NCI-H128 (cell line): Measurements from ENCODE around the gene CCDC27.

Experiments
- DNase-seq: peaks from one replicate; lab custom pipeline; 2025; ENCODE audit not compliant: unreplicated experiment; lab: John Stamatoyannopoulos, UW

Gene CCDC27

DNA sequence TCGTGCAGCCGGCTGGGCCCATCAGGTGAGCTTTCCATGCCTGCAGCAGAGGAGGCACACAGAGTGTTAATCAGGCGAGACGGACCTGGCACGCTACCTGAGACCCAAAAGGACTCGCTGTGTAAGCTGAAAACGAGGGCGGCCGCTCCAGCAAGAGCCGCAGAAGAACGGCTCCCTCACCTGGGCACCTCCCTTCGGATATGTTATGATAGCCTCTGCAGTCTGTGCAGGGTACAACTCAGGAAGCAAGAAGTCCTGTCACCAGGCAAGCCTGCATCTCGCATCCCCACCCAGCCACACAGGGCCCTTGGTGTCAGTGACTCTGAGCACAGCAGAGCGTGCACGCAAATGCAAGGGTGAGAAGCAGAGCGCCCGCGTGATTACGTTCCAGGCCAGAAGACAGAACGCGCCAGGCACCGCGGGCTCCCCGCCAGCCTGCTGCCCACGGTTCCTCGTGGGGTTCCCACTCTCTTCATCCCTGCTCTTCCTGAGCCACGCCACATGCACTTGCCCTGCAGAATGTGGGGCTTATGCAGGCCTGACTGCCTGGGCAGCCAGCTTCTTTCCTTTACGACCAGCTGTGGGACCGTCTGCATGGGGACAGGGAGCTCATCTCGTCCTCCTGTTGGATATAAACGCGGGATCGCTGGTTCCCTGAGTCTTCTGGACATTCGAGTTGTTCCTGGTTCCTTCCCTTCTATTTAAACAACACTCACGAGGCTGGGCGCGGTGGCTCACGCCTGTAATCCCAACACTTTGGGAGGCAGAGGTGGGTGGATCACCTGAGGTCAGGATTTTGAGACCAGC, 64.3 kb downstream of the CCDC27 start:
- DNase-seq = no peak

DNA sequence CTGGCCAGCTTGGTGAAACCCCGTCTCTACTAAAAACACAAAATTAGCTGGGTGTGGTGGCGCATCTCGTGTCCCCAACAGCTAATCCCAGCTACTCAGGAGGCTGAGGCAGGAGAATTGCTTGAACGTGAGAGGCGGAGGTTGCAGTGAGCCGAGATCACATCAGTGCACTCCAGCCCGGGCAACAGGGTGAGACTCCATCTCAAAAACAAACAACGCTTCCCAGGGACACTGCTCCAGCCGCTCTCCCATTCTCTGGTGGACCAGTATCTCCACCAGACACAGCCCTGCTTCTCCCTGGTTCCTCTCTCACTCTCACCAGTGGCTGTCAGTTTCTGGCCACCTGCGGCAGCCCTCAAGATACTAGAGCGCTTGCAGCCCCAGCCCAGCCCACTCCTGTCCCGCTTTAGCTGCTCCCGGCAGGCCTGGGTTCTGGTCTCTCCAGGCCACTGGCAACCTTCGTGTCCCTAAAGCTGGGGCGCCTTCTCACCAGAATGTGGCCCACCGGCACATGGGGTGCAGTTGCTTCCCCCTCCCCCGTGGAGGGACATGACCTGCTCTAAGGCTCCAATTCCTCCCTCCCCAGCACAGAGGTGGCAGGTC, 65.0 kb downstream of the CCDC27 start:
- no peak for DNase-seq

DNA sequence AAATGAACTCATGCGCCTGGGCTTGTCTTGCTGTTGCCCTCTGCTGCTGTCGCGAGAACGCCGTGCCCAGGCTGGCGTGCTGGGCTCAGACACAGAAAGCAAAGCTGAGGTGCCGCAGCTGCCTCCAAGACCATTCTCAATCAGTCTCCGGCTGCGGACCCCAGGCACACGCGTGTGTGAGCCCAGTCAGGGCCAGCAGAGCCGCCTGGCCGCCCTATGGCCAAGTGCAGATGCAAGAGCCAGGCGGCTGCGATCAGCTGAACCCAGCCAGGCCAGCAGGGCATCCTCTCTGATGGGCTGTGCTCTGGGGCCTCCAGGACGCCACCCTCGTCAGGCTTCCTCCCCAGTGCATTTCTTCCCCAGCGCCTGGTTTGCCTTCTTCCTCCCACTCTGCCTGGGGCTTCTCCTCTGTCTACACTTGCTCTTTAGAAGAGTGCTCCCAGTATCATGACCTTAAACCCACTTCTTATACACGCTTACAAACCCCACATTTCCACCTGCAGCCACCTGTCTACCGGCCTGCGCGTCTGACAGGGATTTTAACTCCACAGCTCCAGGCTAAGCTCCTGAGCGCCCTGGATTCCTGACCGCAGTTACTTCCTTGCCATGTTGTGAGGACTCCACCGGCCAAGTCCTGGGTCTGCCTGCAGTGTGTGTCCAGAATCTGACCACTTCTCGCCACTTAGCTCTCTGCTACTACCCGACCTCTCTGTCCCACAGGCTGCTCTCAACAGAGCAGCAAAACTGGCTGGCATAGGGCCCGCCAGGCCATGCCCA, 65.8 kb downstream of the CCDC27 start:
- no peak for DNase-seq

DNA sequence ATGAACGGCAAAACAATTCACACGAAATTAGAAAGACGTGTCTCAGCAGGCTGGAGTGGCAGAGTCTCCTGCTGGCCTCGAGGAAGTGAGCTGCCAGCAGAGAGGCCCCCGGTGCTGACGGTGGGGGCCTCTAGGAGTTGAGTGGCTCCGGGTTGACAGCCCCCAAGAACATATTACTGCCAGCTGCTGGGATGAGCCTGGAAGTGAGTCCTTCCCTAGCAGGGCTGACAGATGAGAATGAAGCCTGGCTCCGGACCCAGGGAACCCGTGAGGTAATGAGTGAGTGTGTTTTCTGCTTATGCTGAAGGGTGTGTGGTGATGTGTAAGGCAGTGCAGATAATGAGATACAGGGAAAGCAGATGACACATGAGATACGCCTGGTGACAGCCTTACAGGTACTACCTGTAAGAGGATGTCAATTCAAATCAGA, 67.5 kb downstream of the CCDC27 start:
- DNase-seq = no peak

DNA sequence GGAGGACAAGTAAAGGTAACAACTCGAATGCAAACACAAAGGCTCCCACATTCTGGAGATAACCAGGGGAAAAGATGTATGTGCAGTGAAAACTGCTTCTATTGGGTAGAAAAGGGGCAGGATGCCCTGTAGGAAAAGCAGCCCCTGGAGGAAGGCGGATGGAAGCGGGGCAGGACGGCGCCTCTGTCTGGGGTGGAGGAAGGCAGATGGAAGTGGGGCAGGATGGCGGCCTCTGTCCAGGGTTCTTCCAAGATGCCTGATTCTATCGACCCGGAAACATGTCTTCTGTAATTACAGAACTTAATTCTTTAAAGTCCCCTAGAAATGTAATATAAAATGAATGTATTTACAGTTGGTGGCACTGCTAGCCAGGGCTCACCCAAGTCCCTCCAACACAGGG, 68.1 kb downstream of the CCDC27 start:
- DNase-seq = no peak

DNA sequence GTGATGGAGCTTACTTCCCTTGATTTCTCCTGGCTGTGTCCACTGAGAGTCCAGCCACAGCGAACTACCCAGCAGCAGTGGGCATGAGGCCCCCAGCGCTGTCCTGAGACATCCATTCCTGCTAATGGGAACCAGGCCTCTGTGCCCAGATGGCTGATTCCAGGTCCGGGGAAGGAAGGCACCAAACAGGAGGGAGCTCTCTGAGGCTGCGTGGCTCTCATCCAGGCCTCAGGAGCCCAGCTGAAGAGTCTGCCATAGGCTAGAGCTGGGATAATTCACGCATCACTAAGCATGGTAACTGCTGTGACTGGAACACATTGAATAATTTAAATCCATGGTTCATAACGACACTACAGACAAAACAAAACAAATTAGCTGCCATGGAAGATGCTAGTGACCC, 68.8 kb downstream of the CCDC27 start:
- DNase-seq = no peak
